ENCODE results near the gene SLC35F4.

The SLC35F4 gene

GRCh38 chr14:57847706-57848105 is 18.2 kb downstream of the SLC35F4 start:
- no peak for DNase-seq

GRCh38 chr14:57847096-57847495 is 18.8 kb downstream of the SLC35F4 start:
- no peak for DNase-seq

GRCh38 chr14:57846596-57846995 is 19.3 kb downstream of the SLC35F4 start:
- no peak for DNase-seq

GRCh38 chr14:57845802-57846531 is 19.9 kb downstream of the SLC35F4 start:
- DNase-seq: no peak

GRCh38 chr14:57845316-57845715 is 20.6 kb downstream of the SLC35F4 start:
- DNase-seq: no peak

- no peak for DNase-seq
Measured at GRCh38 chr14:57837267-57837666, 28.6 kb downstream of the SLC35F4 start.

- DNase-seq: no peak
Measured at GRCh38 chr14:57835766-57836165, 30.1 kb downstream of the SLC35F4 start.

GRCh38 chr14:57834961-57835360 is 30.9 kb downstream of the SLC35F4 start:
- DNase-seq: no peak

- no peak for DNase-seq
Measured at GRCh38 chr14:57834001-57834598, 31.8 kb downstream of the SLC35F4 start.

GRCh38 chr14:57833323-57833722 is 32.6 kb downstream of the SLC35F4 start:
- DNase-seq: no peak

GRCh38 chr14:57831981-57832380 is 33.9 kb downstream of the SLC35F4 start:
- no peak for DNase-seq

GRCh38 chr14:57828713-57829112 is 37.2 kb downstream of the SLC35F4 start:
- DNase-seq: no peak

- DNase-seq: no peak
Measured at GRCh38 chr14:57823015-57823660, 42.8 kb downstream of the SLC35F4 start.

GRCh38 chr14:57822081-57822480 is 43.8 kb downstream of the SLC35F4 start:
- no peak for DNase-seq

GRCh38 chr14:57820581-57820980 is 45.3 kb downstream of the SLC35F4 start:
- no peak for DNase-seq

- DNase-seq: no peak
Measured at GRCh38 chr14:57818511-57818910, 47.4 kb downstream of the SLC35F4 start.

- DNase-seq: no peak
Measured at GRCh38 chr14:57816568-57817284, 49.2 kb downstream of the SLC35F4 start.

GRCh38 chr14:57814726-57815125 is 51.2 kb downstream of the SLC35F4 start:
- no peak for DNase-seq

GRCh38 chr14:57812741-57813140 is 53.2 kb downstream of the SLC35F4 start:
- DNase-seq: no peak

GRCh38 chr14:57811998-57812546 is 53.8 kb downstream of the SLC35F4 start:
- DNase-seq: no peak

GRCh38 chr14:57809808-57810207 is 56.1 kb downstream of the SLC35F4 start:
- DNase-seq: no peak

GRCh38 chr14:57797160-57797559 is 68.7 kb downstream of the SLC35F4 start:
- DNase-seq: no peak

GRCh38 chr14:57796556-57796955 is 69.3 kb downstream of the SLC35F4 start:
- no peak for DNase-seq
